GM12864 (cell line): Measurements from ENCODE around the gene SLC38A3.

ENCODE experiments used
- DNase-seq: peaks from one replicate; pipeline ENCODE4 v3.0.0-alpha.2; 2011; ENCODE audit warnings: low read depth
- H3K4me3 ChIP-seq: 2 replicates; pipeline ENCODE4 v1.5.1; 2011; ENCODE audit warnings: mild to moderate bottlenecking, low read depth, low read length, control low read depth
- TF ChIP-seq, protein P1 (sequence below): IDR thresholded peaks from 2 replicates; pipeline ENCODE4 v1.5.1; 2011; ENCODE audit warnings: low read depth, mild to moderate bottlenecking, moderate library complexity, low read length, control low read depth, inconsistent platforms; ENCODE audit errors: missing control alignments

The SLC38A3 gene

DNA sequence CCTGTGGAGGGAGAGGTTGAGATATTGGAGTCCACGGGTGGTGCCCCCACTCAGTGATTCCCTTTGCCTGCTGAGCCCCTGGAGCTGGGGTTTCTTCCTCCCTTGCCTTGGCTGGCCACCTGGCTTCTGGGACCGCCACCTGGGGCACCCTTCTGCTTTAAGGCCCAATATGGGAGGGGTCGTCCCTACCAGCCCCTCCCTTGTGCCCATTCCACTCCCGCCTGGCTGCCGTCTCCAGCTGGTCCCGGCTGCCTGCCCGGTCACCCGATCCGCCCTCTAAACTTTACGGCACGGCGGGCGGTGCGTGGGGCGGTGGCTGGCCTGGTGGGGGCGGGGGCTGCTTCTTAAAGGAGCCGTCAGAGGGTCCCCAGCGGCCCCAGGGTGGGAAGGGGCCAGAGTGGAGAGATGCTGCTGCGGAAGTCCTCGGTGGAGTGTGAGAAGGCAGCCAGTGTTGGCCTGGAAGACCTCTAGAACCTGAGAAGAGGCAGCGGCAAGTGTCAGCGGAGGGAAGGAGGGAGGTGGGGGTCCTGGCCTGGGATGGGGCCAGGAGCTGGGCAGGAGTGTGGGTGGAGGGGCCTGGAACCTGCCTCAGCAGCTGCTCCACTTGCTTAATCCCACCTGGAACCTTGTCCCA is 62.3 kb downstream of the SLC38A3 start:
- TF ChIP-seq, protein P1, sequence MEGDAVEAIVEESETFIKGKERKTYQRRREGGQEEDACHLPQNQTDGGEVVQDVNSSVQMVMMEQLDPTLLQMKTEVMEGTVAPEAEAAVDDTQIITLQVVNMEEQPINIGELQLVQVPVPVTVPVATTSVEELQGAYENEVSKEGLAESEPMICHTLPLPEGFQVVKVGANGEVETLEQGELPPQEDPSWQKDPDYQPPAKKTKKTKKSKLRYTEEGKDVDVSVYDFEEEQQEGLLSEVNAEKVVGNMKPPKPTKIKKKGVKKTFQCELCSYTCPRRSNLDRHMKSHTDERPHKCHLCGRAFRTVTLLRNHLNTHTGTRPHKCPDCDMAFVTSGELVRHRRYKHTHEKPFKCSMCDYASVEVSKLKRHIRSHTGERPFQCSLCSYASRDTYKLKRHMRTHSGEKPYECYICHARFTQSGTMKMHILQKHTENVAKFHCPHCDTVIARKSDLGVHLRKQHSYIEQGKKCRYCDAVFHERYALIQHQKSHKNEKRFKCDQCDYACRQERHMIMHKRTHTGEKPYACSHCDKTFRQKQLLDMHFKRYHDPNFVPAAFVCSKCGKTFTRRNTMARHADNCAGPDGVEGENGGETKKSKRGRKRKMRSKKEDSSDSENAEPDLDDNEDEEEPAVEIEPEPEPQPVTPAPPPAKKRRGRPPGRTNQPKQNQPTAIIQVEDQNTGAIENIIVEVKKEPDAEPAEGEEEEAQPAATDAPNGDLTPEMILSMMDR, result no peak
- no peak for DNase-seq
- H3K4me3 ChIP-seq, result no peak overlapping the region

DNA sequence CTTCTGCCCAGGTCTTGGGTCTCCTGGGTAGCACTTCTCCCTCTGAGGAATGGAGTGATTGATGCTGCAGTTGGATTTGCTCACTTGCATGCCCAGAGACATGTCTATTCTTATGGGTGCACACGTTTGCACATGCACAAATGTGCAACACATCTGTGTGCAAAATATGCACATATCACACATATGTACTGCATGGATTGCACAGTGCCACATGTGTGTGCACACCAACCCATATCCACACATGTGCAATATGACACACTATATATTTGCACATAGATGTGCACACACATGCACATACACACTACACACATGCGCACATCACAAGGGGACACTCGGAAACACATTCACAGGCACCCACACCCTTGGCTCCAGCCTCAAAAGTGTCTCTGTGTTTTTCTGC is 63.2 kb downstream of the SLC38A3 start:
- no peak overlapping the region for H3K4me3 ChIP-seq
- TF ChIP-seq, protein P1, result no peak
- DNase-seq, result no peak

DNA sequence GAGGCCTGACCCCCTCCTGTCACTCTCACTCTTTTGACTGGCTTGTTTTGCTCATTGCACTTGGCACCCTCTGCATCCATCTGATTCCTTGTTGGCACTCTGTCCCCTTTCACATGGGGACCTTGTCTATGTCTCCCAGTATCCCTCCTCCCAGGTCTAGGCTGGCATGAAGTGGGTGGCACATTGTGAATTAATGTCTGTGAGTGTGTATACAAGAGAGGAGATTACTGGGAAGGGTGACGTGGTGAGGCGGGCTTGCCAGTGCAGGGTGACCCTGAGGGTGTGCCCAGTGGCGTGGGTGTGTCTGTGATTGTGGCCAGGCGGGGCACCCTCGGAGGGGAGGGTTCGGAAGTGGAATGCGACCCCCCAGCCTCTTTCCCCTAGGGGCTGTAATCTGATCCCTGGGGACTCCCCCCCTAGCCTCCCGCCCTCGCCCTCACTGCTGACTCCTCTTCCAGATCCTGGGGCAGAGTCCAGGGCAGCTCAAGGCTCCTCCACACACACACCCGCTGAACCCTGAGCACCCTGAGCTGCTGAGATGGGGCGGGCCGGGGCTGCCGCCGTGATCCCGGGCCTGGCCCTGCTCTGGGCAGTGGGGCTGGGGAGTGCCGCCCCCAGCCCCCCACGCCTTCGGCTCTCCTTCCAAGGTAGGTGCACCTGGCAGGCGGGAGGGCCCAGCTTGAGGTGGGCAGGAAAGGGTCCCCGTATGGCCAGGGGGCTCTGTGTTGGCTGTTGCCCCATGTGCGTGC is 63.8 kb downstream of the SLC38A3 start, which contains the start of gene SEMA3B:
SEMA3B (plus strand) TSS at position 445 of the 749 bp plus-strand sequence; CDS start at position 539, 94 bp downstream.
- H3K4me3 ChIP-seq, result no peak within 1 kb of the TSS
- DNase-seq, result no peak
- TF ChIP-seq, protein P1, result no peak

DNA sequence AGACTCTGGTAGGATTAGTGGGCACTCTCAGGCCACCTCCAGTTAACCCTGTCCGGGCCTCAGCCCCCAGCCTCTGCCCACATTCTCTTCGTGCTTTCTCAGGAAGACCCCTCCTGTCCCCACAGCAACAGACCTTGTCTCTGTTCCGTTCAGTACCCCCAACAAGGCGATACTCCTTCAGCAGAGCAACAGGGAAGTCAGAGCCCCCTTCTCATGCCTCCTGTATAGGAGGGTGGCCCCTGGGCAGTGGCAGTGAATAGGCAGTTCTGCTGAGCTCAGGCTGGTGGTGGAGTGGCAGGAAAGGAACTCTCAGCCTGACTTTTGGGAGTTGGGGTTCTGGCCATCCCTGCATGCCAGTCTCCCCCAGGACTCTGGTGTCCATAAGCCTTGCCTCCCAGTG is 64.4 kb downstream of the SLC38A3 start:
- TF ChIP-seq, protein P1, result no peak
- no peak for DNase-seq
- H3K4me3 ChIP-seq, result no peak overlapping the region

- DNase-seq, result no peak
- H3K4me3 ChIP-seq, result no peak overlapping the region
- TF ChIP-seq, protein P1, result no peak
These were observed 64.9 kb downstream of the SLC38A3 start for GRCh38 chr3:50269977-50270413.

DNA sequence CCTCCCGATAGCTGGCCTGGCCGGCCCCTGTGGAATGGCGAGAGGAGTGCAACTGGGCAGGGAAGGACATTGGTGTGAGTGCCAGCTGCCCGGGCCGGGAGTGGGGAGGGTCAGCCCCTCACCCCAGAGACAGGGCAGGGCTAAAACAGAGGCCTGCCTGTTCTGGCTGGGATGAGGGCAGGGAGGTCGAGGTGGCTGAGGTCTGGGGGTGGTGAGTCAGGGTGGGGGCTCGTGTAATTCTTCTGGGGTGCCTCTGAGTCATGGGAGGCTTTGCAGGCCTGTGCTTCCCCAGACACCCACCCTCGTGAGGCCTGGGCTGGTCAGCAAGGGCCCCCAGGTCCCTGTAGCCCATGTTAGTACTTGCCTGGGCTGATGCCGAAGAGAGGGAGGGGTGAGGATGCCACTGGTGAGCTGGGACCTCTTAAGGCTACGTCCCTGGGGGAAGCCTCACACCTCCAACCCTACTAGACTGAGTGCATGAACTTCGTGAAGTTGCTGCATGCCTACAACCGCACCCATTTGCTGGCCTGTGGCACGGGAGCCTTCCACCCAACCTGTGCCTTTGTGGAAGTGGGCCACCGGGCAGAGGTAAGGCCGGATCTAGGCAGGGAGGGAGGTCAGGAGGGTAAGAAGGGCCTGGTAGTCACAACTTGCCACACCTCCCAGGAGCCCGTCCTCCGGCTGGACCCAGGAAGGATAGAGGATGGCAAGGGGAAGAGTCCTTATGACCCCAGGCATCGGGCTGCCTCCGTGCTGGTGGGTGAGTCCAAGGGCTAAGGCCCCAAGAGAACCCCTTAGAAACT is 65.6 kb downstream of the SLC38A3 start:
- DNase-seq, result no peak
- TF ChIP-seq, protein P1, result no peak
- no peak overlapping the region for H3K4me3 ChIP-seq
